ENCODE data around the gene SNORC. TPM values are rescaled to one million over a fixed set of nuclear protein-coding genes. Genes with fewer than 3 reads are reported as not detected.

Gene SNORC
- total RNA-seq, 3 donors from 2014 or later: 13.3 to 48.1 (median 31.5) TPM

DNA sequence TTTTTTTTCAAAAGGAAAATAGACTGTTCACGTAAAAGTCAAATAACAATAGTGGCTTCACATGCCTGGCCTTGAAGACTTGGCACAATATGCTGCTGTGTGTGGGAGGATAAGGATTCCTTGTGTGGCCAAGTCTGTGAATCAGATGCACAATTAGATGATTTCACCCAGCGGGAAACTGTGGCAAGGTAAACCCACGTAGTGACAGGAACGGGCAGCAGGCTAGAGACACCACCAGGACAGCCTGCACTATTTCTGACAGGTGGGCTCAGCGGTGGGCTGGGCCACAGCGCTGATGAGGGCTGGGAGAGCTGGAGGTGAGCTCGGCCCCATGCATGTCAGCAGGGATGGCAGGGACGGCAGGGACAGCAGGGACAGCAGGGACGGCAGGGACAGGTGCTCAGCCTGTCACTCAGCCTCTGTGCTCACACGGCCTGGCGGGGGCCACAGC, 21.6 kb downstream of the SNORC start:
- H3K9me3 ChIP-seq: no peaks in the 10 kb centered on the region
- DNase-seq: no peak
- H3K4me1 ChIP-seq (ENCODE audit: low read depth): no peaks in the 10 kb centered on the region
- ATAC-seq: no peak
- no peak overlapping the region for H3K4me3 ChIP-seq
- no peak for TF ChIP-seq CTCF (IDR thresholded peaks at IDR 0.05)
- H3K36me3 ChIP-seq (ENCODE audit: low read depth): no peaks in the 10 kb centered on the region
- intact Hi-C loops (cut with DNase I, micrococcal nuclease): no loop called here

DNA sequence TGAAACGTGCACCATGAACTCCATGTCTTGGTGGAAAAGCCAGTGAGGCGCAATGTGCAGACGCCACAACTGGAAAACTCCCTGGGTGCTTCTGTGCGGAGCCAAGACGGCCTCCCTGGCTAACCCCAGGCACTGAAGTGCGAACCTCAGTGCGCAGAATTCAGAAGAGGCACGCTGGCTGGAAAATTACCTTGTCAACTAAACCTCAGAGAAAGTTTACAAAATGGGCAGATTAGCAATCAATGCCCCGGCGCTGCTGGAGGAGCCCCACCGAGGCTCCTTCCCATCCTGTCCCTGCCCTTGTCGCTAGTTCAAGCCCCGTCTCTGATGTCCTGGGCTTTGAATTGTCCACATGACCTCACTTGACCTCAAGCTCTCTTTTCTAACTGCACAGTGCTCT, 22.2 kb downstream of the SNORC start:
- ATAC-seq: no peak
- DNase-seq: no peak
- intact Hi-C loops (cut with DNase I, micrococcal nuclease): no loop called here
- no peaks in the 10 kb centered on the region for H3K9me3 ChIP-seq
- H3K4me3 ChIP-seq: no peak overlapping the region
- H3K4me1 ChIP-seq (ENCODE audit: low read depth): no peaks in the 10 kb centered on the region
- no peaks in the 10 kb centered on the region for H3K36me3 ChIP-seq (ENCODE audit: low read depth)
- no peak for TF ChIP-seq CTCF (IDR thresholded peaks at IDR 0.05)

DNA sequence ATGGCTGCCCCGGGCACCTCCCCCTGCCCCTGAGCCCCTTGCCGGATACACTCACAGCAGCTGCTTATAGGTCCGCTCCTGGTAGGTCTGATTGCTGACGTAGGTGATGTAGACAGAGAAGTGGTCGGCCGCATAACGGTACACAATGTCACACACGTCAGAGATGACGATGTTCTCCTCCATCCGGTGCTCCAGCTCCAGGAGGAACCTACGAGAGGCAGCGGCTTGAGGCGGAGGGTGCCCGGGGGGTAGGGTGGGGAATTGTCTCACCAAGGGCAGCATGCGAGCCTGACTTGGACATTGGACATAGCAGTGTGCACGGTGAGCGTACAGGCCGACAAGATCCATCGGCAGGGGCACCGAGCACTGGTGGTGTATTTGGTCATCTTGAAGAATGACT, 22.8 kb downstream of the SNORC start:
- ATAC-seq (no peak), DNase-seq (no peak)
- no peak for TF ChIP-seq CTCF (IDR thresholded peaks at IDR 0.05)
- Histone ChIP-seq H3K4me1 (ENCODE audit: low read depth) (no peaks in the 10 kb centered on the region), H3K9me3 (no peaks in the 10 kb centered on the region), H3K36me3 (ENCODE audit: low read depth) (no peaks in the 10 kb centered on the region), H3K4me3 (no peak overlapping the region)
- intact Hi-C loops (cut with DNase I, micrococcal nuclease): no loop called here

GRCh38 chr2:232893834-232894233, 23.8 kb downstream of the SNORC start:
- ATAC-seq: no peak
- Histone ChIP-seq H3K36me3 (ENCODE audit: low read depth) (no peaks in the 10 kb centered on the region), H3K4me3 (no peak overlapping the region), H3K9me3 (no peaks in the 10 kb centered on the region), H3K4me1 (ENCODE audit: low read depth) (no peaks in the 10 kb centered on the region)
- TF ChIP-seq CTCF (IDR thresholded peaks at IDR 0.05): no peak
- intact Hi-C loops (cut with DNase I, micrococcal nuclease): no loop called here
- DNase-seq: peak in 1 of 3 donors; percentile 38

DNA sequence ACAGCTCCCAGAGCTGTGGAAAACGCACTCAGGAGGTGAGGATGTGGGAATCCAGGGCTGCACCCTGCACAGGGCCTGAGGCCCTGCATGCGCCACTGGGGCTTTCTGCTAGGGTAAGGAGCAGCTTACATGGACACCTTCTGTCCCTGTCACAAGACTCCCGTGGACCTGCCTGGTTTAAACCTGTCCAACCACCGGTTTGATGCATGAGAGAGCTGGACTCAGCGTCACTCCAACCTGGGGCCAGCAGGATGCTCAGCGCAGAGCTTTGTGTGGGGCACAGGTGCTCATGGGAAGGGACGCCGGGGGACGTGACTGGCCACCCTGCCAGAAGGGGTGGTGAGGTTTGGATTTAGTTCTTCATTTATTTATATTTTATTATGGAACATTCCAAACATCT, 24.2 kb downstream of the SNORC start:
- no peak for ATAC-seq
- Histone ChIP-seq H3K4me1 (ENCODE audit: low read depth) (no peaks in the 10 kb centered on the region), H3K9me3 (no peaks in the 10 kb centered on the region)

More for the DNA sequence above, 24.2 kb downstream of the SNORC start:
- peak in 1 of 3 donors; percentile 31 for DNase-seq
- intact Hi-C loops (cut with DNase I, micrococcal nuclease): no loop called here
- no peaks in the 10 kb centered on the region for H3K36me3 ChIP-seq (ENCODE audit: low read depth)
- no peak for TF ChIP-seq CTCF (IDR thresholded peaks at IDR 0.05)
- H3K4me3 ChIP-seq: no peak overlapping the region

Measured in mucosa of descending colon (tissue), 3 donors.